ENCODE data around the gene SLC2A3.
A peak's percentile ranks its signal among the peaks of the same experiment; 100 is the strongest.
"Not testable (repeated sequence)": the region's sequence is repeated elsewhere in the genome, so short reads cannot be mapped to it uniquely, and the experiment has no call there.

SLC2A3 gene

DNA sequence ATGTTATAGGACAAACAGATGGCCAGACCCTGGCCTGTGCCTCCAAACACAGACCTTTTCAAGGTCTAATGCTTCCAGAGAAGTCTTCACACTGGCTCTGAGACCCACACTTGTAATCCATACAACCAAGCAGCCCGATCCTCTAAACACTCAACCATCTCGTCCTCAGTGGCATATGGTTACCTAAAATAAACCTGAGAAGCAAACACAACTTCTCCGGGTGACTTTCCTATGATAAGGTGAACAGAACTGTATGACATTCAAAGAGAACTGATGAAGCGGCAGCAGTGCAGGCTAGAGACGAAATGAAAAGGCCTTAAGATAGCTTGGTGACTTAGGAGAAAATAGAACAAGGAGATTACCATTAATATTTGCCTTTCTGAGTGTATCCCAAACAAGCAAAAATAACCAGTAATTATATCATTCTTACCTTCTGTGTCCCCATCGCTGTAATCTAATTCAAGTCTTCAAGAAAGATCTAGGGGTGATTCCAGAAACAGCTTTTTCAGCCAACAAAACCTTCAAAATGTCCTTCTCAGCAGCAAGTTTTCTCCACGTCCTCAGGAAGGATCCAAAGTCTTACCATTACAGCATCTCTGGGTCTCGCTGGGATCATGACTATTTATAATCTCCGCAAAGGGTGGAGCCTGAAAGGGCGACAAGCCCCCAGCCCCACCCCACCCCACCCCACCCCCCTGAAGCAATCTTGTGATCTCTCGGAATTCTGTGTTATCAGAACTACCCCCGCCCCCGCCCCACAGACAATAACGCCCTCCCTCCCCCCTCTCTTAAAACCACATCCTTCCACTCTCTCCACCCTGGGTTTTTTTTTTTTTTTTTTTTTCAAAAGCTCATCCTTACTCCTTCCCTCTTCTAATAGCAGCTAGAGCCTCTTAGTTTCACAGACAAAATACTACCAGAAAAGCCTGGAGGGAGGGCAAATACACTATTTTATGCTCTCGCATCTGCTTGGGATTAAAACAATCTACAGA lies at the start of gene SLC2A3:
SLC2A3 (minus strand) TSS at position 598 of the 992 bp plus-strand sequence; CDS start at position 445, 153 bp downstream.
- peaks cover 2% of the 10 kb centered on the region for H3K36me3 ChIP-seq (ENCODE audit: control insufficient read depth, insufficient read depth, low read length)
- DNase-seq (ENCODE audit: extremely low read depth, insufficient read length) = peak; percentile 46
- TF ChIP-seq, protein P1, sequence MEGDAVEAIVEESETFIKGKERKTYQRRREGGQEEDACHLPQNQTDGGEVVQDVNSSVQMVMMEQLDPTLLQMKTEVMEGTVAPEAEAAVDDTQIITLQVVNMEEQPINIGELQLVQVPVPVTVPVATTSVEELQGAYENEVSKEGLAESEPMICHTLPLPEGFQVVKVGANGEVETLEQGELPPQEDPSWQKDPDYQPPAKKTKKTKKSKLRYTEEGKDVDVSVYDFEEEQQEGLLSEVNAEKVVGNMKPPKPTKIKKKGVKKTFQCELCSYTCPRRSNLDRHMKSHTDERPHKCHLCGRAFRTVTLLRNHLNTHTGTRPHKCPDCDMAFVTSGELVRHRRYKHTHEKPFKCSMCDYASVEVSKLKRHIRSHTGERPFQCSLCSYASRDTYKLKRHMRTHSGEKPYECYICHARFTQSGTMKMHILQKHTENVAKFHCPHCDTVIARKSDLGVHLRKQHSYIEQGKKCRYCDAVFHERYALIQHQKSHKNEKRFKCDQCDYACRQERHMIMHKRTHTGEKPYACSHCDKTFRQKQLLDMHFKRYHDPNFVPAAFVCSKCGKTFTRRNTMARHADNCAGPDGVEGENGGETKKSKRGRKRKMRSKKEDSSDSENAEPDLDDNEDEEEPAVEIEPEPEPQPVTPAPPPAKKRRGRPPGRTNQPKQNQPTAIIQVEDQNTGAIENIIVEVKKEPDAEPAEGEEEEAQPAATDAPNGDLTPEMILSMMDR (IDR thresholded peaks at IDR 0.05; ENCODE audit: insufficient read depth, low read length, poor library complexity, severe bottlenecking) = no peak
- no peaks in the 10 kb centered on the region for H3K27me3 ChIP-seq (replicated peaks; ENCODE audit: control insufficient read depth, insufficient read depth, low read length)
- peak within 1 kb of the TSS; percentile 85 for H3K4me3 ChIP-seq (replicated peaks; ENCODE audit: low read depth, low read length)

DNA sequence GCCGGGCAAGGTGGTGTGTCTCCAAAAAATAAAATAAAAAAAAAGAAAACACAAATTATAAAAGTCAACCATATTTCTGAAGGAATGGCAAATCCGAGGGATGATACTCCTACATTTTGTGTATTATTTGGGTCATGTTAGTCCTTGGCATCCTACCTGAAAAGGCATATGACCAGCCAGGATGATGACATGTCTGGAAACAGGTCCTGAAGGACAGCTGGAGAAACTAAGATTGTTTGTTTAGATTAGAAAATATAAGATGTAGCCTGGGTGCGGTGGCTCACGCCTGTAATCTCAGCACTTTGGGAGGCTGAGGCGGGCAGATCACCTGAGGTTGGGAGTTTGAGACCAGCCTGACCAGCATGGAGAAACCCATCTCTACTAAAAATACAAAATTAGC lies 48.9 kb upstream of the SLC2A3 start:
- TF ChIP-seq, protein P1 (IDR thresholded peaks at IDR 0.05; ENCODE audit: insufficient read depth, low read length, poor library complexity, severe bottlenecking) = no peak
- no peak overlapping the region for H3K4me3 ChIP-seq (replicated peaks; ENCODE audit: low read depth, low read length)
- no peaks in the 10 kb centered on the region for H3K27me3 ChIP-seq (replicated peaks; ENCODE audit: control insufficient read depth, insufficient read depth, low read length)
- no peak for DNase-seq (ENCODE audit: extremely low read depth, insufficient read length)
- H3K36me3 ChIP-seq (ENCODE audit: control insufficient read depth, insufficient read depth, low read length) = no peaks in the 10 kb centered on the region

DNA sequence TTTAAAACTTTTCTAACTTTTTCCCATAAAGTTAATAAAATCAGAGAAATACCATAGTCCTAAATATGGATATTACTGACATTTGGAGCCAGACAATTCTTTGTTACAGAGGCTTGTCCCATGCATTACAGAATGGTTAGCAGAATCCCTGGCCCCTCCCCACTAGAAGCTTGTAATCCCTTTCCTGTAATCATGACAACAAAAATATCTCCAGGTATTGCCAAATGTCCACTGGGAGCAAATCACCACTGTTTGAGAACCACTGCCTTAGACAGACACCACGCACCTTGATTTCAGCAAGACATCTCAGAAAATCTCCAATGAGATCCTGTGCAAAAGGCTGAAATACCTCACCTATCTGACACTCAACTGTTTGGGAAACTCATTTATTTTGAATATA lies 47.5 kb upstream of the SLC2A3 start:
- not testable (repeated sequence) for H3K27me3 ChIP-seq (replicated peaks; ENCODE audit: control insufficient read depth, insufficient read depth, low read length); H3K36me3 ChIP-seq (ENCODE audit: control insufficient read depth, insufficient read depth, low read length); DNase-seq (ENCODE audit: extremely low read depth, insufficient read length); H3K4me3 ChIP-seq (replicated peaks; ENCODE audit: low read depth, low read length)

DNA sequence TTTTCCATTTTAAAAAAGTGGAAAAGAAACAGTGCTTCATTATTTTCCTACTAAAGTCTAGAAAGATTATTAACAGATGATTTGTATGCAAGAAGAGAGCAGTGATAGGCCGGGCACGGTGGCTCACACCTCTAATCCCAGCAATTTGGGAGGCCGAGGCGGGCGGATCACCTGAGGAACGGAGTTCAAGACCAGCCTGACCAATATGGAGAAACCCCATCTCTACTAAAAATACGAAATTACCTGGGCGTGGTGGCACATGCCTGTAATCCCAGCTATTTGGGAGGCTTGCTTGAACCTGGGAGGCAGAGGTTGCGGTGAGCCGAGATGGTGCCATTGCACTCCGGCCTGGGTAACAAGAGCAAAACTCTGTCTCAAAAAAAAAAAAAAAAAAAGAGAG lies 47.0 kb upstream of the SLC2A3 start:
- not testable (repeated sequence) for H3K36me3 ChIP-seq (ENCODE audit: control insufficient read depth, insufficient read depth, low read length); DNase-seq (ENCODE audit: extremely low read depth, insufficient read length); H3K4me3 ChIP-seq (replicated peaks; ENCODE audit: low read depth, low read length); H3K27me3 ChIP-seq (replicated peaks; ENCODE audit: control insufficient read depth, insufficient read depth, low read length)

DNA sequence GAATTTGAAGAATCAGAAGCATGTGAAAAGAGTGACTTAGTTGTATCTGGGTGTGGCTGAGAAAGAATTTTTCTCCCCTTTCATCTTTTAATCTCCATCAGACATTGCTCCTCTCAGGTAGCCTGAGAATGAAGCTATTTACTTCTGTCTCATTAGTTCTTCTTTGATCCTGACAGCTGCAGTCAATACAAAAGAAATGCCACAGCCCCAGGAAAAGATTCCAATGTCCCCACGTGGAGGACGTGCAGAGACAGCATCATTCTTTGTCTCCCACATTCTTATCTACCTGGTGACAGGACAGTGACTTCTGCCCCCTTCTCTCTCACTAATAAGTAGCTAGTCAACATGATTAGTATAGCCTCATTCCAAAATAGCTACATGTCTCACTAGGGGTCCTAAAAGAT lies 46.3 kb upstream of the SLC2A3 start:
- not testable (repeated sequence) for H3K36me3 ChIP-seq (ENCODE audit: control insufficient read depth, insufficient read depth, low read length); H3K27me3 ChIP-seq (replicated peaks; ENCODE audit: control insufficient read depth, insufficient read depth, low read length); H3K4me3 ChIP-seq (replicated peaks; ENCODE audit: low read depth, low read length); DNase-seq (ENCODE audit: extremely low read depth, insufficient read length)

DNA sequence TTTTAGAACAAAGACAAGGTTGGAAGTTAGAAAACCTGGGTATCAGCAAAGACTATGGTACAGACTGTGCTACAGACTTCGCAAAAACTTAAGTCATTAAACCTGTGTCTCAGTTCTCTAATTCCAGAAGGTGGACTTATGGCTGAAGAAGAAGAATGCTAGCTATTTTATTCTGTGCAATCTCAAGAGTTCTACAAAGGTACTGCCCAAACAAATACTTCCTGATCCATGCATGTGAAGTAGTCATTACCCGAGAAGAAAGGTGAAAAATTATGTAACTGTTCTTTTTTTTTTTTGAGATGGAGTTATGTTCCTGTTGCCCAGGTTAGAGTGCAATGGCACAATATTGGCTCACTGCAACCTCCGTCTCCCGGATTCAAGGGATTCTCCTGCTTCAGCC lies 45.5 kb upstream of the SLC2A3 start:
- no peak overlapping the region for H3K4me3 ChIP-seq (replicated peaks; ENCODE audit: low read depth, low read length)
- TF ChIP-seq, protein P1 (IDR thresholded peaks at IDR 0.05; ENCODE audit: insufficient read depth, low read length, poor library complexity, severe bottlenecking) = no peak

DNA sequence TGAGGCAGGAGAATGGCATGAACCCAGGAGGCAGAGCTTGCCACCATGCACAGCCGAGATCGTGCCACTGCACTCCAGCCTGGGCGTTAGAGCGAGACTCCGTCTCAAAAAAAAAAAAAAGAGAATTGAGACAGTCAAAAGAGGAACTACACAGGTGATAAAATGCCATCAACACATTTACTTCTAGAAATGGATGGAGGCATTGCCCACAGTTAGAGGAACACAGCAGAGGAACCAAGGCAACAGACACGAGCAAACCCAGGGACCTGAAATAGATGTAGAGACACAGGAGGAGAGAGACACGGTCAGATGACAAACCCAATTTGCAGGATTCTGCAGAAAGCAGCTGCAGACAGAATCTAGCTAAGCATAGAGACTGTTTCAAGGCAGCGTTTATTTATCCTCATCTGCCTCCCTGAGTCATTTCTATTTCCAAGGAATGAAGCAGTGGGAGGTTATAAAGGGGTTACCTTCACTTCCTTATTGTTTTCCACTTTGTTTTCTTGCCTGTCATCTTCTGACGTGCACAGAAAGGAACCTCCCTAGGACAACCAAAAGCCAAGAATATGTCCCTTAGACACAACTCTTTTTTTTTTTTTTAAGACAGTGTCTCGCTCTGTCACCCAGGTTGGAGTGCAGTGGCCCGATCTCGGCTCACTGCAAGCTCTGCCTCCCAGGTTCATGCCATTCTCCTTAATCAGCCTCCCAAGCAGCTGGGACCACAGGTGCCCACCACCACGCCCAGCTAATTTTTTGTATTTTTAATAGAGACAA lies 41.6 kb upstream of the SLC2A3 start:
- H3K36me3 ChIP-seq (ENCODE audit: control insufficient read depth, insufficient read depth, low read length); H3K27me3 ChIP-seq (replicated peaks; ENCODE audit: control insufficient read depth, insufficient read depth, low read length); DNase-seq (ENCODE audit: extremely low read depth, insufficient read length); H3K4me3 ChIP-seq (replicated peaks; ENCODE audit: low read depth, low read length): not testable (repeated sequence)

More for the DNA sequence above, 45.5 kb upstream of the SLC2A3 start:
- H3K36me3 ChIP-seq (ENCODE audit: control insufficient read depth, insufficient read depth, low read length) = no peaks in the 10 kb centered on the region
- no peak for DNase-seq (ENCODE audit: extremely low read depth, insufficient read length)
- H3K27me3 ChIP-seq (replicated peaks; ENCODE audit: control insufficient read depth, insufficient read depth, low read length) = no peaks in the 10 kb centered on the region
